ENCODE data around the gene FOXC2.

The FOXC2 gene

DNA sequence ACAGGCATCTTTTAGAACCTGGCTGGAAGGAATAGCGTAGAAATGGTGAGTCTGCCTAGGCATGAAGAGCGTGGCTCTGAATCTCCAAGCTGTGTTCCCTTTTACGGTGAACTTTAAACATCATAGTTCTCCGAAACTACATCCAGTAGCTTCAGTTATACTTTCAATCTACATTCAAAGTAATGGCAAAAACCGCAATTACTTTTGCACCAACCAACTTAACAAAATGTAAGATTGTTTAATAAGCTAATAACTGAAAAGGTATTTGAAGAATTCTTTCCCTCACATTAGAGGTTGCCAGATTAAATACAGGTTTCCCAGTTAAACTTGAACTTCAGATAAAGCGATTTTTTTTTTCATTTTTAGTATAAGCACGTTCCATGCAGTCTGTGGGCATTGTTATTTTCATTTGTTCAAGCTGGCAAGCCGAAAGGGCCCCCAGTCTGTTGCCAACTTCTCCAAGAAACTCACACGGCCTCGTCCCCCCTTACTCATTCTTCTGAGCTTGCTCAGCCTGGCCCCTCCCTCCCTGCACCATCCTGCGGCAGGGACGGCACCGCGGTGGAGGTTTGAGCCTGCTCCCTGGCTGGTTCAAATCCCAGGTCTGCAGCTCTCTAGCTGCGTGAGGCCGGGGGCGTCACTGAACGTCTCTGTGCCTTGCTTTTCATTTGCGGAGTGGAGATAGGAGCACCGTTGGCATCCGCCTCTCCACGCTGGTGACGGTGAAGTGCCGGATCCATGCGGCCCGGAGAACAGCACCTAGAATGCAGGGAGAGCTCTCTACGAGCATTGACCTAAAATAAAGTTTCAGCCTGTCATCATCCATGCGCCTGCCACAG is 8.1 kb upstream of the FOXC2 start:
- no peak for DNase-seq

- no peak for DNase-seq
Observed at GRCh38 chr16:86559802-86560305, 6.8 kb upstream of the FOXC2 start.

- DNase-seq, result no peak
Observed at GRCh38 chr16:86562356-86562755, 4.3 kb upstream of the FOXC2 start.

DNA sequence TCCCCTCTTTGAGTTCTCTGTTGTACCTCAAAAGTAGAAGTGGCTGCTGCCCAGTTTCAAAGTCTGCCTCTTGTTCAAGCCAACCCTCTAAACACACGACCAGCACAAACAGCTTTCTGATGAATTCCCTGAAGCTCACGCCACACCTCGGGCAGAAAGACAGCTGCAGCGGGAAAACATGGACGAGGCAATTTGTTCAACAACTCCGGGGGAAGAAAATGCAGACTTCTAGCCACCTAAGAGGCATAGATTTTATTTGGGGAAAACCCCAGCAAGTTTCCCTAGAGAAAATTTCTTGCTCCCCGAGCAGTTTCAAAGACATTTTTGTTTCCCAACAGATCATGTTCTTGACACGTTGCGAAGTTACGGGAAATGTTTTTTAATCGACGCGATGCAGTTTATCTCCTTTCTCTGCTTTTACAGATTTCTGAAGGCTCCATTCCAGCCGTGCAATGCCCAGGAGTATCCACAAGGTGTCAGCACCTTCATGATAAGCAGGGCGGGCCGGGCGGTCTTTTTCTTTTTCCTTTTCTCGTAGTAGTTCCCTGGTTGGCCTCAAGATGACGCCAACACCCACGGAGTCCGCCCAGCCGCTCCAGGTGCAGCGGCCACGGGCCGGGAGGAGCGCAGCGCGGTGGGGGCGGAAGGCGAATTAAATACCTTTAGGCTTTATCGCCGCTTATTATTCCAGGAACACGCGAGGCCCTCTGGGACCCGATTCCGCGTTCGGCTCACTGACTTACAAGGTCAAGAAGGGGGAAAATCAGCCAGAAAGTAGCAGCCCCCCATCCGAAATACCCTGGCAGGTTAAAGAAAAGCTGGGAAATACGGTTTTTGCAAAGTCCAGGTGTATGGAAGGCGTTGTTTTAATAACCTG is 2.9 kb upstream of the FOXC2 start:
- peak; percentile 92 for DNase-seq

- no peak for DNase-seq
Observed at GRCh38 chr16:86565181-86565631, 1.4 kb upstream of the FOXC2 start.

DNA sequence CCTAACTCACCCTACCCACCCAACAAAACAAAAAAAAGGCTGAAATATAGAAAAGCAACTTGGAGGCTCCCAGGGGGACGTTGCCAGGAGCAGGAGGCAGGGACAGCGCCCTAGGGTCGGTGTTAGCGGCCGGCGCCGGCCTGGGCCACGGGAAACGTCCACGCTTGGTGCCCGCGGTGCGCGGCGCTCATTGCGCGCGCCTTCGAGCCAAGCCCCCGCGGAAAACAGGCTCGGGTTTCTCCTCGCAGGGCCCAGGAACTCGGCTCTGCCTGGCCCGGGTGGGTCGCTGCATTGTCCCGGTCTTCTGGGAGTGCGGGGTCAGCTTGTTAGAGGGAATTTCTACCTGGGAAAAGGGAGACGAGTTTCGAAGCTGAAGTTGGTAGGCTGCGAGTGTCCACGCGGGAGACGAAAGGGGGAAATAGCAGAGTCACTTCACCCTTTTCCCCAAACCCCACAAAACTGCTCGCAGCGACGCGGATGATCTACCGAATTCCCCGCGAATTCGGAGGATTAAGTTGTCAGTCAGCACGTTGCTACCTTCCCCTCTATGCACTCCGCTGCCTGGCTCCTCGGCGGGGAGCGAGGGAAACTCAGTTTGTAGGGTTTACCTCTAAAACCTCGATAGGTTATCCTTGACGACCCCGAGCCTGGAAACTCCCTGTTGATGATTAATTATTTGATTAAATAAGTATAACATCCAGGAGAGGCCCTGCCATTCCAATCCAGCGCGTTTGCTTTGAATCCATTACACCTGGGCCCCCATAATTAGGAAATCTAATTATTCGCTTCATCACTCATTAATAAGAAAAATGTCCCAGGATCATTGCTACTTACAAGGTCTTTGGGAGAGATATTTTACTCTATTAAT is 751 bp upstream of the FOXC2 start:
- DNase-seq, result no peak

DNA sequence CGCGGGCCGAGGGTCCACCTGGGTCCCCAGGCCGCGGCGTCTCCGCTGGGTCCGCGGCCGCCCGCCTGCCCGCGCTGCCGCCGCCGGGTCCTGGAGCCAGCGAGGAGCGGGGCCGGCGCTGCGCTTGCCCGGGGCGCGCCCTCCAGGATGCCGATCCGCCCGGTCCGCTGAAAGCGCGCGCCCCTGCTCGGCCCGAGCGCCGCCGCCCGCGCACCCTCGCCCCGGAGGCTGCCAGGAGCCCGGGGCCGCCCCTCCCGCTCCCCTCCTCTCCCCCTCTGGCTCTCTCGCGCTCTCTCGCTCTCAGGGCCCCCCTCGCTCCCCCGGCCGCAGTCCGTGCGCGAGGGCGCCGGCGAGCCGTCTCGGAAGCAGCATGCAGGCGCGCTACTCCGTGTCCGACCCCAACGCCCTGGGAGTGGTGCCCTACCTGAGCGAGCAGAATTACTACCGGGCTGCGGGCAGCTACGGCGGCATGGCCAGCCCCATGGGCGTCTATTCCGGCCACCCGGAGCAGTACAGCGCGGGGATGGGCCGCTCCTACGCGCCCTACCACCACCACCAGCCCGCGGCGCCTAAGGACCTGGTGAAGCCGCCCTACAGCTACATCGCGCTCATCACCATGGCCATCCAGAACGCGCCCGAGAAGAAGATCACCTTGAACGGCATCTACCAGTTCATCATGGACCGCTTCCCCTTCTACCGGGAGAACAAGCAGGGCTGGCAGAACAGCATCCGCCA is 504 bp downstream of the FOXC2 start:
- no peak for DNase-seq

- DNase-seq, result no peak
Observed at GRCh38 chr16:86567701-86568581, 1.3 kb downstream of the FOXC2 start.

GRCh38 chr16:86568677-86569623 is 2.3 kb downstream of the FOXC2 start:
- no peak for DNase-seq

DNA sequence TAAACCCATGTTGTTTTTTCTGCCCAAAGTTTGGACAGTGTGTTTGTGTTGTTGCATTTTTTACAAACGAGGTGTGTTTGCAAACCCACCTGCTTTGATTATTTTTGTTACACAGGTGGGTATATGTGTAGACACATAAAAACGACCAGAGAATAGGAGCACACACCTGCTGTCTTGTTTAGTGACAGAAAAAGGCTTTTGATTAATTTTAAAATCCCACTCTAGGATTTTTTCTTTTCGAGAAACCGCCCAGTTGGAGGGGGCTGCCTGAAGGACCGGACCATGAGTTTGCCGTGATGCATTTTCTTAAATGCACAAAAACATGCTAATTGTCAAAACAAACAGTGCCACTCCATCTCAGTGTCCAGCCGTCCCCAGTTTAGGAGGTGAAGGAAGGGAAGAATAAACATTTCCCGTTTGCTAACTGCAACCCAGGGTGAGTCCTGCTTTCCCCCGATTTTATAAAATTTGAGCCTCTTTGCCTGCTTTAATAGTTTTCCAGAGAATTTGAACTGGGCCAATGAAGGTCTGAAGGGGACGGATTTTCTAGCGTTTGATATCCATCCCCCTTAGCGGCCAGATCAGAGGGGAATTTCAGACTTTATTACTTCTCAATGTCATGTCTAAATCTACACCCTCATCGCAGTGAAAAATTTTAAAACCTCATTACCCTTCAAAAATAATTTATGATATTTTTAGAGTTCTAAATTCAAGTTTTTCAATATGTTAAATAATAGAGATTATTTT is 3.2 kb downstream of the FOXC2 start:
- DNase-seq, result no peak

GRCh38 chr16:86570558-86571529 is 4.2 kb downstream of the FOXC2 start:
- no peak for DNase-seq

- DNase-seq, result no peak
Observed at GRCh38 chr16:86571530-86571915, 4.9 kb downstream of the FOXC2 start.

DNA sequence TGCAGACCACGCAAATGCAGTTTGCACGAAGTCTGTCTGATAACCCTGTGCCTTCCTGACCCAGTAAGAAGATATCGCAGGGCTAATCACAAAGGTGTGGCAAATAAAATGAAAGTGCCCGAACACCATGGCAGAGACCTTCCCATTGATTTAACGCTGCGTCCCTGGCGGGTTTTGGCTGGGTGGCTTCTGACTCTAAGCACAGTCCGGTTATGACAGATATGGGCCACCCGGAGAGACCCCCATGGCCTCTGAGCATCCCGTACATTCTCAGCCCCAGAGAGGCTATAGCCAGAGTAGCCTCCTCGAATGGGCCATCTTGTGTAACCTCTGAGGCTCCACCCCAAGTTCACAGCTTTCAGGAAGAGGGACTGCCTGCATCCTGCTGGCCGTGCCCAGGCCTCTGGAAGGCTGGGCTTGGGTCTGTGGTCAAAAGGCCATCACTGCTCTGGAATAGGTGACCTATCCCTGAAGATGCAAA is 5.5 kb downstream of the FOXC2 start:
- no peak for DNase-seq

DNA sequence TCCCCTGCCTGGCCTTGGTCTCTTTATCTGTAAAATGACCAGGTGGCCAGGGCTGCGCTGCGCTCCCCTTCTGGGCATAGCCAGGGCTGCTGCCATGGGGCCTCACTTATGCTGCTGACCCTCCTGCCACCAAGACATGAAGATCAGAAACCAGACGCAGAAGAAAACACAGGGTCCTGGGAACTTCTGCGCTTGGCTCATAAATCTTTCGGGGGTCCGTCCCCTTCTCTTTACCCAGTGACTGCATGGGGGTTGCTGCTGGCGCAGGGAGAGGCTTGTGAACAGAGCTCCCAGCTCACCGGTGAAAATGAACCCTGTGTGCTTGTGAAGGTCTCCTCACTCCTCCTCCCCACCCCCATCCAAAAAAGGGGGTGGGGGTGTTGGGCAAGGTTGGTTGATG is 6.0 kb downstream of the FOXC2 start:
- no peak for DNase-seq

GRCh38 chr16:86573215-86573614 is 6.6 kb downstream of the FOXC2 start:
- no peak for DNase-seq

DNA sequence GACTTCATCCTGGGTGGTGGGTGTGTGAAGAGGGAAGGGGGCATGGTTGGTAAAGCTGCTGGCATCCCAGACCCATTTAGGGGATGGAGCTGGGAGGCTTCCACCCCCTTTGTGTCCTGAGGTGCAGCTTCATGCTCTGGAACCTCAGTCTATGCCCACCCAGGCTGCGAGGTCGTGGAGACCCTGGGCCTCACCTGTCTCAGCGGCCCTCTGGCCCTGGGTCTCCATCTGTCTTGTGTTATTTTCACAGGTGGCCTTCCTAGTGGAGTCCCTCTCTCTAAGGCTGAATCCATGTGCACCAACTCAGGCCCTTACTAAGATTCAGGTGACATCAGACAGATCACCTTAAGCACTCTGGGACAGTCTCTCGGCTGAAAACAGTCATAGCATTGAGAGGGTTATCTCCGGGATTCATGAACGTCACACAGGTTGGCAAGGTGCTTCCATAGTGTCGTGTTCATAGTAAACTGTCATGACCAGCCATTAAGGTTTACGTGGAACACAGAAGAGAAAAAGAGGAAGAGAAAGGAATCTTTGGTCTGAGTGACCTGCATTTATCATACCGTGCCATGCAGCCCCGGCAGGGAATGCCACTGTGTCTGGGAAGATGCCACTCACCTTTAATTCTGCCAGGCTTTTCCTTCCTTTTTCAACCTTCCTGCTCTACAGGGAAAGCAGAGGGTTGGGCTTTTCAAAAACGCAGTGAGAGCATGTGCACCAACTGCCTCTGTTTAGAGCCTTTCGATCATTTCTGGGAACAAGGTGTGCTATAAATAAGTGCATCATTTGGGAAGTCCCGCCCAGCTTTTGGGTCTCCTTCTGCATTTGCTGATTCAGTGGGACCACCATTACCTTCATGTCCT is 7.2 kb downstream of the FOXC2 start:
- DNase-seq, result no peak

DNA sequence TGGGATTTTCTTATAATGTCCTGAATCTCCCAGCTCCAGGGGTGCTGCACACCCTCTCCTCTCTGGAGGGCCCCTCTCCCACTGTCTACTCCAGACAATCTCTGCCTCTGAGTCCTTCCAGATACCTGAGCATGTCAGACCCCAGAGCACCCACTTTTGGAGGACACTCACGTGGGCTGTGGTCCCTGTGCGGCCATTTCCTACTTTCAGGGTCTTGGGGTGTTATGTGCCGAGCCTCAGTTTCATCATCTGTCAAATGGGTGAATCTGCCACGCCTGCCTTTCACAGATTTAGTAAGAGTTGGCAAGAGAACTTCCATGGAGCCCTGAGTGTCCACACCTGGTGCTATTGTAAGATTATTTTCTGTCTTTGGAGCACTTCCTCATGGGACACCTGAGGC is 8.0 kb downstream of the FOXC2 start:
- DNase-seq, result no peak

Measured in stimulated activated CD8-positive, alpha-beta memory T cell treated with anti-CD3 and anti-CD28 coated beads, Interleukin-4, amount 100 ng/mL, for 48 hours (primary cell).